Hepatocyte (in vitro differentiated cells): ENCODE measurements around the gene MGMT.

Experiments used
- EZH2 ChIP-seq: fragments of 200-600 bp; sonication (generic); IDR thresholded peaks from 2 replicates; pipeline ENCODE4 v1.6.1; 2016; ENCODE audit warnings: antibody characterized with exemption, mild to moderate bottlenecking, borderline replicate concordance
- TF ChIP-seq, protein P1 (sequence below): fragments of 200-600 bp; sonication (generic); IDR thresholded peaks from 2 replicates; pipeline ENCODE4 v1.5.1; 2016; ENCODE audit warnings: antibody characterized with exemption, mild to moderate bottlenecking; ENCODE audit not compliant: poor library complexity

DNA sequence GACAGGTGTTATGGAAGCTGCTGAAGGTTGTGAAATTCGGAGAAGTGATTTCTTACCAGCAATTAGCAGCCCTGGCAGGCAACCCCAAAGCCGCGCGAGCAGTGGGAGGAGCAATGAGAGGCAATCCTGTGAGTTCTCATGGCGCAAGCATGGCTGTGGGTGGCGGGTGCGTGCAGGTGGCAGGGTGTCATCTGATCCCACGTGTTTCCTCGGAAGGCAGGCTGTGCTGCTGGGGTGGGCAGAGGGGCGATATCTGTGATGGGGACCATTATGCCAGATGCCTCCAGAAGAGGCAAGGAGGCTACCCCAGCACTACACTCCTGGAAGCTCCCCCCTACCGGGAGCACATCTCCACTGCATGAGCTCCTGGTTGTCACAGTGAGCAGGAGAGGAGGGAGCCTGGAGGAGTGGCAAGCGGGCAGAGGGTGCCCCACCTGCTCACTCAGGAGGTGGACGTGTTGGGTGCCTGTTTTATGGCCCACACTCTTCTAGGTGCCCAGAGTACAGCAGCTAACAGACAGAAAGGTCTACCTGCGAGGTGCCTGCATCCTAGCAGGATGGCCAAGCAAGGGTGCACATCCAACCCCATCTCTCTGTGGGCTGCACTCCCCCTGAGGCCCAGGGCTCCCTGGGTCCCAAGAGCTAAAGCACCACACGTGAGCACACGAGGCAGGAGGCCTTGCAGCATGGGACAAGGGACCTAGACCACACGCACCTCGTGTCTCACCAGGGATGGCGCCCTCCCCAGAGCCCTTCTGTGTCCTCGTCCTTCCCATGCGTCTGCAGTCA is 292.4 kb downstream of the MGMT start:
- TF ChIP-seq, protein P1, sequence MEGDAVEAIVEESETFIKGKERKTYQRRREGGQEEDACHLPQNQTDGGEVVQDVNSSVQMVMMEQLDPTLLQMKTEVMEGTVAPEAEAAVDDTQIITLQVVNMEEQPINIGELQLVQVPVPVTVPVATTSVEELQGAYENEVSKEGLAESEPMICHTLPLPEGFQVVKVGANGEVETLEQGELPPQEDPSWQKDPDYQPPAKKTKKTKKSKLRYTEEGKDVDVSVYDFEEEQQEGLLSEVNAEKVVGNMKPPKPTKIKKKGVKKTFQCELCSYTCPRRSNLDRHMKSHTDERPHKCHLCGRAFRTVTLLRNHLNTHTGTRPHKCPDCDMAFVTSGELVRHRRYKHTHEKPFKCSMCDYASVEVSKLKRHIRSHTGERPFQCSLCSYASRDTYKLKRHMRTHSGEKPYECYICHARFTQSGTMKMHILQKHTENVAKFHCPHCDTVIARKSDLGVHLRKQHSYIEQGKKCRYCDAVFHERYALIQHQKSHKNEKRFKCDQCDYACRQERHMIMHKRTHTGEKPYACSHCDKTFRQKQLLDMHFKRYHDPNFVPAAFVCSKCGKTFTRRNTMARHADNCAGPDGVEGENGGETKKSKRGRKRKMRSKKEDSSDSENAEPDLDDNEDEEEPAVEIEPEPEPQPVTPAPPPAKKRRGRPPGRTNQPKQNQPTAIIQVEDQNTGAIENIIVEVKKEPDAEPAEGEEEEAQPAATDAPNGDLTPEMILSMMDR, result no peak
- no peak for TF ChIP-seq EZH2
